ENCODE data around the gene PRELP.
A peak's percentile ranks its signal among the peaks of the same experiment; 100 is the strongest.

Gene PRELP

GRCh38 chr1:203486618-203487370 is 11.2 kb downstream of the PRELP start:
- peaks cover 3% of the 10 kb centered on the region for H3K36me3 ChIP-seq (ENCODE audit: insufficient read depth, insufficient read length, low read length)
- peak overlapping the region; percentile 50 for H3K9ac ChIP-seq (ENCODE audit: insufficient read length, low read depth)
- H3K4me1 ChIP-seq (ENCODE audit: insufficient read depth, insufficient read length): peaks cover 4% of the 10 kb centered on the region
- peak overlapping the region; percentile 39 for H3K4me3 ChIP-seq (ENCODE audit: insufficient read length, low read depth)
- peaks cover 4% of the 10 kb centered on the region for H3K27me3 ChIP-seq (ENCODE audit: insufficient read depth, insufficient read length)
- no peaks in the 10 kb centered on the region for H3K9me3 ChIP-seq (ENCODE audit: insufficient read depth, low read length)
- DNase-seq (ENCODE audit: low read depth, low spot score): no peak
- TF ChIP-seq ZNF274 (IDR thresholded peaks at IDR 0.05; ENCODE audit: low read depth, low read length): no peak
- TF ChIP-seq SUZ12 (IDR thresholded peaks at IDR 0.05; ENCODE audit: extremely low read depth, insufficient read depth, insufficient read length): no peak
- no peak for TF ChIP-seq YY1 (IDR thresholded peaks at IDR 0.05; ENCODE audit: insufficient read depth, insufficient read length)

GRCh38 chr1:203488539-203488938 is 12.9 kb downstream of the PRELP start:
- Histone ChIP-seq H3K4me1 (ENCODE audit: insufficient read depth, insufficient read length) (peaks cover 7% of the 10 kb centered on the region), H3K9me3 (ENCODE audit: insufficient read depth, low read length) (no peaks in the 10 kb centered on the region), H3K4me3 (ENCODE audit: insufficient read length, low read depth) (no peak overlapping the region), H3K27me3 (ENCODE audit: insufficient read depth, insufficient read length) (peaks cover 4% of the 10 kb centered on the region), H3K9ac (ENCODE audit: insufficient read length, low read depth) (peak overlapping the region; percentile 58), H3K36me3 (ENCODE audit: insufficient read depth, insufficient read length, low read length) (peaks cover under 1% of the 10 kb centered on the region)
- no peak for DNase-seq (ENCODE audit: low read depth, low spot score)
- no peak for TF ChIP-seq SUZ12 (IDR thresholded peaks at IDR 0.05; ENCODE audit: extremely low read depth, insufficient read depth, insufficient read length)
- TF ChIP-seq YY1 (IDR thresholded peaks at IDR 0.05; ENCODE audit: insufficient read depth, insufficient read length): no peak
- no peak for TF ChIP-seq ZNF274 (IDR thresholded peaks at IDR 0.05; ENCODE audit: low read depth, low read length)

GRCh38 chr1:203490607-203491006 is 15.0 kb downstream of the PRELP start:
- H3K36me3 ChIP-seq (ENCODE audit: insufficient read depth, insufficient read length, low read length): no peaks in the 10 kb centered on the region
- H3K4me3 ChIP-seq (ENCODE audit: insufficient read length, low read depth): no peak overlapping the region
- TF ChIP-seq SUZ12 (IDR thresholded peaks at IDR 0.05; ENCODE audit: extremely low read depth, insufficient read depth, insufficient read length) (no peak), ZNF274 (IDR thresholded peaks at IDR 0.05; ENCODE audit: low read depth, low read length) (no peak), YY1 (IDR thresholded peaks at IDR 0.05; ENCODE audit: insufficient read depth, insufficient read length) (no peak)
- H3K9ac ChIP-seq (ENCODE audit: insufficient read length, low read depth): no peak overlapping the region
- H3K4me1 ChIP-seq (ENCODE audit: insufficient read depth, insufficient read length): peaks cover 7% of the 10 kb centered on the region
- H3K27me3 ChIP-seq (ENCODE audit: insufficient read depth, insufficient read length): peaks cover 4% of the 10 kb centered on the region
- DNase-seq (ENCODE audit: low read depth, low spot score): no peak
- H3K9me3 ChIP-seq (ENCODE audit: insufficient read depth, low read length): no peaks in the 10 kb centered on the region

- no peak for DNase-seq (ENCODE audit: low read depth, low spot score)
- H3K36me3 ChIP-seq (ENCODE audit: insufficient read depth, insufficient read length, low read length): no peaks in the 10 kb centered on the region
- no peak overlapping the region for H3K9ac ChIP-seq (ENCODE audit: insufficient read length, low read depth)
- peaks cover 7% of the 10 kb centered on the region for H3K4me1 ChIP-seq (ENCODE audit: insufficient read depth, insufficient read length)
- no peaks in the 10 kb centered on the region for H3K9me3 ChIP-seq (ENCODE audit: insufficient read depth, low read length)
- TF ChIP-seq YY1 (IDR thresholded peaks at IDR 0.05; ENCODE audit: insufficient read depth, insufficient read length) (no peak), SUZ12 (IDR thresholded peaks at IDR 0.05; ENCODE audit: extremely low read depth, insufficient read depth, insufficient read length) (no peak), ZNF274 (IDR thresholded peaks at IDR 0.05; ENCODE audit: low read depth, low read length) (no peak)
- H3K27me3 ChIP-seq (ENCODE audit: insufficient read depth, insufficient read length): peaks cover 4% of the 10 kb centered on the region
- no peak overlapping the region for H3K4me3 ChIP-seq (ENCODE audit: insufficient read length, low read depth)
Observed at GRCh38 chr1:203491664-203492063, 16.1 kb downstream of the PRELP start.

- Histone ChIP-seq H3K4me3 (ENCODE audit: insufficient read length, low read depth) (no peak overlapping the region), H3K36me3 (ENCODE audit: insufficient read depth, insufficient read length, low read length) (no peaks in the 10 kb centered on the region), H3K9me3 (ENCODE audit: insufficient read depth, low read length) (no peaks in the 10 kb centered on the region), H3K27me3 (ENCODE audit: insufficient read depth, insufficient read length) (peaks cover 4% of the 10 kb centered on the region), H3K4me1 (ENCODE audit: insufficient read depth, insufficient read length) (peaks cover 7% of the 10 kb centered on the region), H3K9ac (ENCODE audit: insufficient read length, low read depth) (no peak overlapping the region)
- TF ChIP-seq YY1 (IDR thresholded peaks at IDR 0.05; ENCODE audit: insufficient read depth, insufficient read length) (no peak), ZNF274 (IDR thresholded peaks at IDR 0.05; ENCODE audit: low read depth, low read length) (no peak), SUZ12 (IDR thresholded peaks at IDR 0.05; ENCODE audit: extremely low read depth, insufficient read depth, insufficient read length) (no peak)
- no peak for DNase-seq (ENCODE audit: low read depth, low spot score)
Observed at GRCh38 chr1:203492082-203492747, 16.6 kb downstream of the PRELP start.

- Histone ChIP-seq H3K36me3 (ENCODE audit: insufficient read depth, insufficient read length, low read length) (no peaks in the 10 kb centered on the region), H3K4me3 (ENCODE audit: insufficient read length, low read depth) (no peak overlapping the region), H3K27me3 (ENCODE audit: insufficient read depth, insufficient read length) (peaks cover 4% of the 10 kb centered on the region), H3K9me3 (ENCODE audit: insufficient read depth, low read length) (no peaks in the 10 kb centered on the region), H3K9ac (ENCODE audit: insufficient read length, low read depth) (no peak overlapping the region), H3K4me1 (ENCODE audit: insufficient read depth, insufficient read length) (peaks cover 7% of the 10 kb centered on the region)
- TF ChIP-seq SUZ12 (IDR thresholded peaks at IDR 0.05; ENCODE audit: extremely low read depth, insufficient read depth, insufficient read length): no peak
- no peak for TF ChIP-seq ZNF274 (IDR thresholded peaks at IDR 0.05; ENCODE audit: low read depth, low read length)
- TF ChIP-seq YY1 (IDR thresholded peaks at IDR 0.05; ENCODE audit: insufficient read depth, insufficient read length): no peak
- DNase-seq (ENCODE audit: low read depth, low spot score): no peak
Observed at GRCh38 chr1:203492748-203493130, 17.1 kb downstream of the PRELP start.

GRCh38 chr1:203493901-203494300 is 18.3 kb downstream of the PRELP start, which contains the start of gene OPTC:
OPTC (plus strand) TSS chr1:203494153; CDS start chr1:203496006, 1,853 bp downstream.
- Histone ChIP-seq H3K4me1 (ENCODE audit: insufficient read depth, insufficient read length) (peaks cover 7% of the 10 kb centered on the region), H3K9ac (ENCODE audit: insufficient read length, low read depth) (peak within 1 kb of the TSS; percentile 4), H3K27me3 (ENCODE audit: insufficient read depth, insufficient read length) (peaks cover 4% of the 10 kb centered on the region), H3K36me3 (ENCODE audit: insufficient read depth, insufficient read length, low read length) (no peaks in the 10 kb centered on the region), H3K4me3 (ENCODE audit: insufficient read length, low read depth) (no peak within 1 kb of the TSS), H3K9me3 (ENCODE audit: insufficient read depth, low read length) (no peaks in the 10 kb centered on the region)
- TF ChIP-seq YY1 (IDR thresholded peaks at IDR 0.05; ENCODE audit: insufficient read depth, insufficient read length) (no peak), ZNF274 (IDR thresholded peaks at IDR 0.05; ENCODE audit: low read depth, low read length) (no peak), SUZ12 (IDR thresholded peaks at IDR 0.05; ENCODE audit: extremely low read depth, insufficient read depth, insufficient read length) (no peak)
- DNase-seq (ENCODE audit: low read depth, low spot score): no peak
